Measurements from ENCODE around the gene DRD1.
"Not testable (repeated sequence)": the region's sequence is repeated elsewhere in the genome, so short reads cannot be mapped to it uniquely, and the experiment has no call there.

DRD1 gene

DNA sequence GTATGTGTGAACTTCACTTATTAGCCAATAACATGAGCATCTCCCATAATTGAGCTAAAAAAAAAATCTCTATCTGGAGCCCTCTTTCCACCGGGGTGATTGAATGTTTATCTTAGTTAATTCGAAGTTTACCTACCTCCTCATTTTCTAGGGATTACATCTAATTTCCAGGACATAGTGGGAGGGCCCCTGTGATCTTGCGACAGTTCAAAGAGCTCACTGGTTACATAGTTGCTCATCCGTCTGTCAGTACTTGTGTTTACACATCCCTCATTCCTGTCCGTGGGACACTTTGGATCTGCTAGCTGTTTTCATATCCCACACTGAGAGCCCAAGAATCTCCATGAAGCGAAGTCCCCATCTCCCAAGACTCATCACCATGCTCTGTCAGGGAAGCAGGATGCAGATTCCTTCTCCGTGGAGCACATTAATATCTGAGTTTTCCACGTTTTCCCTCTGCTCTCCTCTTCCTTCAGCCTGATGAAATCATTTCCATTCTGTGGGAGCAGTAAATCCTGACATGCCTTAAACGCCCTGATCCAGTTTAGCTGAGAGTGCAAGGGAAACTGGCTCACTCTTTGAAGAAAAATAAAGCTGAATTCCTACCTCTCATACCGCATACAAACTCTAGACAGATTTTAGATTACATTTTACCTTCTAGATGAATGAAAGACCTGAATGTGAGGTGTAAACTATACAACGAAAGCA is 24.2 kb upstream of the DRD1 start:
- DNase-seq (ENCODE audit: low read depth in 2 of 2), result no peak

DNA sequence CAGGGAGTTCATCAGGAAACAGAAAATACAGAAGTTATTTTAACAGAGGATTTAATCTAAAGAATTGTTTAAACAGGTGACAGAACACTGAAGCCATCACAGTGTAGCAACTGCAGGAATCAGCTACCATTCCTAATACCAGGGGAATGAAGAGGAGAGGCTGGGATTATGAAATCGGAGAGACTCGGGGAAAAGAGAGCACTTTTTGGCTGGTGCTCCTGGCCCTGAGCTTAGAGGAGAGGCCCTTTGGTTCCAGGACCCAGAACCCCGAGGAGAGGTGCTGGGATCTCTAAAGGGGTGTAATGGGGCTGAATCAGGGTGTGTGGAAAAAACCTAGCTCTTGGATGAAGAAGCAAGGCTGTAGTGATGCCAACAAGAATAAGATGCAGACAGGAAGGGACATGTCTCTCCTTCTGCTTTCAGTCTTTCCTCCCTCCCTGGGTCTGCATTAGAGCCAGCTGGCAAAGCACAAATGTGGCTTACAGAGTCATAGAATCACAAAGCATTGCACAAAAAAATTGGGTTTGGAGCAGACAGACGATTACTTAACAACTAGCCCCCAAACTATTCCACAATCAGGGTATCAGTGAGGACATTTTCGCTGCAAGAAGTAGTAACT is 22.8 kb upstream of the DRD1 start:
- no peak for DNase-seq (ENCODE audit: low read depth in 2 of 2)

DNA sequence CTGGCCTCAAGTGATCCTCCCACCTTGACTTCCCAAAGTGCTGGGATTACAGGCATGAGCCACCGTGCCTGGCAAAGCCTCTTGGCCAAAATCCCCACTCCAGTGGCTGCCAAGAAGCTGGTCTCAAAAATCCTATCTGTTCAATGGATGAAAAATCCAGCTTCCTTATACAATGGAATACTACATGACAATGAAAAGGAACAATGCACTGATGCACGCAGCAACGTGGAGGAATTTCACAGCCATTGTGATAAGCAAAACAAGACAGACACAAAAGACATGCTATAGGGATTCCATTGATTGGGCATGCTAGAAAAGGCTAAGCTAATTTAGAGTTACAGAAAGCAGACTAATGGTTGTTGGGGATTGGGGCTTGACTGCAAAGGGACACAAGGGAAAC is 21.3 kb upstream of the DRD1 start:
- DNase-seq (ENCODE audit: low read depth in 2 of 2), result no peak

DNA sequence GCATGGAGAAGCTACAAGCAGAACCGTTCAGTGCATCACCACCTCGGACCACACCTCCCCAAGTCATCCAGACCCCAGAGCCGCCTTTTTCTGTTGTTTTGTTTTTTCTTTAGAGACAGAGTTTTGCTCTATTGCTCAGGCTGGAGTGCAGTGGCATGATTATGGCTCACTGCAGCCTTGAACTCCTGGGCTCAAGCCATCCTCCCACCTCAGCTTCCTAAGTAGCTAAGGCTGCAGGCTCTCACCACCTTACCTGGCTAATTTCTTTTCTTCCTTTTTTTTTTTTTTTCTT is 20.9 kb upstream of the DRD1 start:
- DNase-seq (ENCODE audit: low read depth in 2 of 2), result no peak

DNA sequence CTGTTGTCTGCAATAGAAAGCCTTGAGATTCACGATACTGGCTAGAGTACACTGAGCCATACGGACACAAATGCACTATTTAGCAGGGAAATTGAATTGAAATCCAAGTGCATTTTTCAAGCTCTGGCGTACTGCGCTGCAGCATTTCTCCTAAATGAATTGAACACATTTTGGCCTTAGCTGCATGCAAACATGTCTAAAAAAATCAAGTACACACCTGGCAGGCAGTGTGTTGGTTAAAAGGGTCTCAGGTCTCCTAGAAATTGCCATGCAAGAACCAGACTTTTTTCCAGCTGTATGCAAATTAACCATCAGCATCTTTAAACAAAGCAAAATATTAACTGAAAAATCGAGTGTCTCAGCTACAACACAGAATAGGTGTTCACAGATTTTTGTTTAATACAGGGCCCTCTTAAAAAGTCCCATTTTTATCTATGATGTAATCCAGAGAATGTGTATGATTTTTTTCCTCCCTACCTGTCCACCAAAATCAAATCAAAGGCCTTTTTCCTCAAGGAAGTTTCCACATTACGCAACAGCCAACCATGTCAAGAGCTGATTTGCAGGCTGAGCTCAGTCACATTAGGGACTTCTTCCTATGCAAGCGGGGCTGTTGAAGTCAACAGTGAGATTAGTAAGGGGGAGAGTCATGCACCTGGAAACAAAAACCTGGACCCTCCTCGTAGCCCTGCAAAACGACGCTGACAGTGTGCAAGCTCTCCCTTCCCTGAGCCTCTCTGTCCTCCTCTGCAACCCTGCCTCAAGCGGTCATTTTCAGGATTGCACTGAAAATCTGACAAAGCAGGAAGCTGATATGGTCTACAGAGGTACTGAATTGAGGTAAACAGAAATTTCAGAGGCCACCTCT is 20.3 kb upstream of the DRD1 start:
- peak in 1 of 2 donors; percentile 55 for DNase-seq (ENCODE audit: low read depth in 2 of 2)

DNA sequence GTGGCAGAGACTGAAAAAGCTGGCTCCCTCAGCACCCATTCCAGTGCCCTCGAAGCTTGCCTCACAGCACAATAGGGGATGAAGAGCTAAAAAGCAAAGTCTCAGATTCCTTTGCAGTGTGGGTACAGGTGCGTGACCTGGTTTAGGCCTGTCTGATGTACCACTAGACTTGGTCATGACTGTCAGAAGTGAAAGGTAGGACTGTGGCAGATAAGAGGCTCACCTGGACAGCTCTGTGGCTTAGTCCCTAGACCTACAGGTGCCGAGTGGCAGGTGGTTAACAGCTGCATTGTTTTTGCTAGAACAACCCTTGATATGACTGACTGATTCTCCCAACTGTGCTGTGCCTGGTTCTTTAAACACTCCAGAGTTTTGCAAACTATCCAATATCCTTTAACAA is 19.7 kb upstream of the DRD1 start:
- no peak for DNase-seq (ENCODE audit: low read depth in 2 of 2)

DNA sequence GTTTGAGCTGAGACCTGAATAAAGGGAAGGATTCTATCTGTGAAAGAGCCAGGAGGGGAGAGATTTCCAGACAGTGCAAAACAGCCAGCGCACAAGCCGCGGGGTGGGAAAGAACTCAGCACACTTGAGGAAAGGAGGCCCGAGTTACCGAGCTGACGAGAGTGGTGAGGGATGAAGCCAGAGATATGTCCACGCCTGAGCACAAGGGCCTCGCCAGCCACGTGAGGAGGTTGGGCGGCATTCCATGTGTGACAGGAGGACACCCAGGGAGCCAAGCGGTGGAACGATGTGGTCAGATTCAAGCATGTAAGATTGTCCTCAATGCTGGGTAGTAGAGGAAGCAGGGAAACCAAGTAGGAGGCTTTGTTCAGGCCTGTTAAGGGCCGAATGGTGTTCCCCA is 17.4 kb upstream of the DRD1 start:
- no peak for DNase-seq (ENCODE audit: low read depth in 2 of 2)

DNA sequence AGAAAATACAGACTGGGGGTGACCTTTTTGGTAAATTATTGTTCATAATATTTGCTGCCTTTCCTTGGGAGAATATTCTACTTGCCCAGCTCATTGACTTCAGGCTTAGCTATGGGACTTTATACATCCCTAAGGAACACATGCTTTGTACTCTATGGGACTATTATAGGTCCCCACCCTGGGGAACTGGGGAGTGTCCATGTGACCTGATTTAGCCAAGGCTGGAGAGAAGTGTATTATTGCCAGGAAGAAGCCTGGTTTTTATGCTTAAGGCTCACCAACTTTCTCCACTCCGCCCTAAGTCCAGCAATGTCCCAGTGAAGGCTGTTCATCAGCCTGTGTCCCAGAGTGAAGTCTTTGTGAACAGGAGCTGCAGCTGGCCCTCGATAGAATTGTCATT is 16.6 kb upstream of the DRD1 start:
- no peak for DNase-seq (ENCODE audit: low read depth in 2 of 2)

DNA sequence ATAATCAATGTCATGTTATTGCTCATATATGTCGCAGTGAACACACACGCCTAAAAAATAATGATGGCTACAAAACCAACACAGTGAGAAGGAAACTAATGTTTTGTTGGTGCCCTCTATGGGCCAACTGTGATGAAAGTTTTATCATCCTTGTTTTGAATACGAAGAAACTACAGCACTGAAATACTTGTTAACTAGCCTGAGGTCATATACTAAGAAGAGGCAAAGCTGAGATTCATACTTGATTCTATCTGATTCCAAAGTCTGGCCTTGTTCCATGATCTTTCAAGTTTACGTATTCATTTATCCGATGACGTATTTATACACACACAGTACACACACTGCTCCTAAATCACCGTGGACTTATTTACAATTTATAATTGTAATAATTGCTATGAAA is 16.1 kb upstream of the DRD1 start:
- DNase-seq (ENCODE audit: low read depth in 2 of 2), result no peak

DNA sequence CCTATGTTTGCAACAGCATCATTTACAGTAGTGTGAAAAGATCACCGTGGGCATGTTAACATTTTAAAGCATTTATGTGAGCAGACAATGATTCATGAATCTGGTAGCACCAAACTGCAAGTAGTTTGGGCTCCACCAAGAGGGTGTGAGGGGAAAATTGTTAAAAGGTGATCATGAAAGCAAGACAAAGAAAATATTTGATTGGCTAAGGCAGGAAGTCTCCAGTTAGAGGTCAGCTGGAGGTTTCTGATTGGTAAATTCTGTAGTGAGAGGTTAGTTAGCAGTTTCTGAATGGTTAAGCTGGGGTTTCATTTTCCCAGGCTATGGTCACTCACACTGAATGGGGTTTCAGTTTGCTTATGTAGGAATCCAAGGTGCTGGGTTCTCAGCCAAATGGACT is 13.5 kb upstream of the DRD1 start:
- DNase-seq (ENCODE audit: low read depth in 2 of 2), result no peak

DNA sequence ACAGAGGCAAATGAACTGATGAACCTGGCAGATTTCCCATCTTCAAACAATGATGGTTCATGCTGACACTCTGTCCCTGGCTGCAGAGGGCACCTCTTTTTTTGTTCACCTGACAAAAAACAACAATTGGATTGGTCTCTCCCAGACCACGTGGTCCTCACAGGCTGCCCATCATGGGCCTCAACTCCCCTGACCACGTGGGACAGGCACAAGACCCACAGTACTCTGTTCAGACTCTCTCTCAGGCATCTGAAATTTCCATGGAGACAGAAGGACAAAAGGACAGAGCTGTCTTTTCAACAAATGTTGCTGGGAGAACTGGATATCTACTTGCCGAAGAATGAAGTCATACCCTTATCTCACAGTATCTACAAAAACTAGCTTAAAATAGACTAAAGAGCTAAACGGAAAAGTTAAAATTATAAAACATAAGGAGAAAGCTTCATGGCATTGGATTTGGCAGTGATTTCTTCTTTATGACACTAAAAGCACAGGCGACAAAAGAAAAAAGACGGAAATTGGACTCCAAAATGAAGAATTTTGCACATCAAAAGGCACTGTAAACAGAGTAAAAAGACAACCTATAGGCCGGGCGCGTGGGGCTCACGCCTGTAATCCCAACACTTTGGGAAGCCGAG is 12.2 kb upstream of the DRD1 start:
- no peak for DNase-seq (ENCODE audit: low read depth in 2 of 2)

DNA sequence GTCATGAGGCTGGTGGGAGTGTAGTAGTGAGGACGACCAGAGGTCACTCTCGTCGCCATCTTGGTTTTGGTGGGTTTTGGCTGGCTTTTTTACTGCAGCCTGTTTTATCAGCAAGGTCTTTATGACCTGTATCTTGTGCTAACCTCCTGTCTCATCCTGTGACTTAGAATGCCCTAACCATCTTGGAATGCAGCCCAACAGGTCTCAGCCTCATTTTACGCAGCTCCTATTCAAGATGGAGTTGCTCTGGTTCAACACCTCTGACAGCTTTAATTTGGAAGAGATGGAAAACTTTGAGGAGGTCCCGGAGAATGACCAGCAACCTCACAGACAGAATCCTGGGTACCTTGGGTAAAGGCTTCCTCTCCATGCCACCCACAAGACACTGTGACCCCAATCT is 10.4 kb upstream of the DRD1 start:
- DNase-seq (ENCODE audit: low read depth in 2 of 2), result not testable (repeated sequence)

DNA sequence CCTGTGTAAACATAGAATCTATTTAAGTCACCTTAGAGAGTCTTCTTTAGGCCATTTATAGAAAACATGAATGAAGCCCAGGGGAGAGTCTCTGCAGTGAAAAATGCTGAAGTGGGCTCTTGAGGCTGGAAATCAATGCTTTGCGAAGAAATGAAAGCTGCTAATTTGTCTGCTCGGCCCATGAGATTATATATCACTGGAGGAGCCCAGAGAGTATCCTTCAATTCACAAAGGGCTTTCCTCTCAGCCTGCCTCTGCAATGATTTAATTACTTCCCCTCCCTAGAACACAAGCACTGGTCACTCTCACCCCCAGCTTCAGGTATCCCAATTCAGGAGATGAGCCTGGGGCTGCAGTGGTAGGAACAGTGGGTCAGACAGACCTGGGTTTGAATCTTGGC is 8.2 kb upstream of the DRD1 start:
- DNase-seq (ENCODE audit: low read depth in 2 of 2), result no peak

DNA sequence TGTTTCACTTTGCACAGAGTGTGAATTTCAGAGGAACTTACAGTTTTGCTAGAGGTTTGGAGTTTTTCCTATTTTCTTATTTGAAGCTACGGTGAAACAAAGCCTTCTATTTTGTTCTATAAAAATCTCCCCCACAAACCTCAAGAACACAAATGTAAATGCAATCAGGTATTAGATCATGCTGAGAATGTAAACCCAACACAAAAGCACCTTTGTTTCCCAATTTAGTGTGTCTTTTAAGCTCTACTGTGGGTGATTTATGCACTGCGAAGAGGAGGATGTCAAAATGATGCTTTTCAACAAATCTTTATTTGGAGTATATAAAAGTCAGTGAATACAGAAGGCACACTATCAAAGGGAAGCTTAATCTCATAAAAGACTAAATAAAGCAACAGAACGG is 4.3 kb upstream of the DRD1 start:
- DNase-seq (ENCODE audit: low read depth in 2 of 2), result no peak

DNA sequence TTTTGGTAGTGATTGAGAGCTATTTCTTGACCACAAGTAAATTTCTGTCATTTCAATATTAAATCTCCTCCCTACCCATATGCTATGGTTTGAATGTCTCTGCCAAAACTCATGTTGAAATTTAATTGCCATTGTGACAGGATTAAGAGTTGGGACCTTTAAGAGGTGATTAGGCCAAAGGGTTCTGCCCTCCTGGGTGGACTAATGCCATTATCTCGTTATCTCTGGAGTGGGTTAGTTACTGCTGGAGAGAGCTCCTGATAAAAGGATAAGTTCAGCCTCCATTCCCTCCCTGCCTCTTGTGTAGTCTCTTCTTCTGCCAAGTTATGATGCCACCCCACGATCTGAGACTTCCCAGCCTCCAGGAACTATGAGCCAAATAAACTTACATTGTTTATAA is 3.6 kb upstream of the DRD1 start:
- no peak for DNase-seq (ENCODE audit: low read depth in 2 of 2)

DNA sequence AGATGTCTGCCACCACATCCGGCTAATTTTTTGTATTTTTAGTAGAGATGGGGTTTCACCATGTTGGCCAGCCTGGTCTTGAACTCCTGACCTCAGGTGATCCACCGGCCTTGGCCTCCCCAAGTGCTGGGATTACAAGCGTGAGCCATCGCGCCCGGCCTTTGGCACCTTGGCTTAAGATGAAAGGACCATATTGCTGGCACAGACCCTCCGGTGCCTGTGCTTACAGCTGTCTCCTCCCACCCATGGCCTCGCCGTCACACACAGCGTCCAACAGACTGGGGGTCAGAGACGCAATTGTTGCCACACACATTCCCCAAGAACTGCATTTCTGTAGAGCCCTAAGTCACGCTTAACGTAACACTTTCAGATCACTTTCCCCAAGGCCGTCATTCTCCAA is 2.4 kb upstream of the DRD1 start:
- not testable (repeated sequence) for DNase-seq (ENCODE audit: low read depth in 2 of 2)

DNA sequence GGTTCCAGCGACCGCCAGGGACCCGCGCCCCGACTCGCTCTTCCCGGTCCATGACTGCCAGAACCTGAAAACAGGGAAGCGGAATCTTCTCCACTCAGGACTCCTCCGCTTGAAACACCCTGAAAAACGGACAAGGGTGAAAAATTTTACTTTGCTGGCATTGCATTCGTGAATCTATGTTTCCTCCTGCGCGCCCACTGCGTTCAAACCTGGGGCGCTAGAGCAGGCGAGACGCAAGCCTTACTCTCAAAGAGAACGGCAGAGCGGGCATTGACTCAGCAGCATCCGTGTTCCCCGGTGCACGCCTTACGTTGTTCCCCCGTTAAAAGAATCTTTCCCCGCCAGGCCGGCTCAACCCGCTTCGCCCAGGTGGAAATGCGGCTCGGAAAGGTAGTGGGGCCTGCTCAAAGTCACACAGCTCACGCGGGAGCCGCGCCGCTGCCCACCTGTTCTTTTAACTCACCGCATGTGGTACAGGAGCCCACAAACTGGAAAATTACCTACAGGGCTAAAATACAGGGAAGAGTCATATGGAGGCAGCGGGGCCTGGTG is 999 bp upstream of the DRD1 start:
- no peak for DNase-seq (ENCODE audit: low read depth in 2 of 2)

DNA sequence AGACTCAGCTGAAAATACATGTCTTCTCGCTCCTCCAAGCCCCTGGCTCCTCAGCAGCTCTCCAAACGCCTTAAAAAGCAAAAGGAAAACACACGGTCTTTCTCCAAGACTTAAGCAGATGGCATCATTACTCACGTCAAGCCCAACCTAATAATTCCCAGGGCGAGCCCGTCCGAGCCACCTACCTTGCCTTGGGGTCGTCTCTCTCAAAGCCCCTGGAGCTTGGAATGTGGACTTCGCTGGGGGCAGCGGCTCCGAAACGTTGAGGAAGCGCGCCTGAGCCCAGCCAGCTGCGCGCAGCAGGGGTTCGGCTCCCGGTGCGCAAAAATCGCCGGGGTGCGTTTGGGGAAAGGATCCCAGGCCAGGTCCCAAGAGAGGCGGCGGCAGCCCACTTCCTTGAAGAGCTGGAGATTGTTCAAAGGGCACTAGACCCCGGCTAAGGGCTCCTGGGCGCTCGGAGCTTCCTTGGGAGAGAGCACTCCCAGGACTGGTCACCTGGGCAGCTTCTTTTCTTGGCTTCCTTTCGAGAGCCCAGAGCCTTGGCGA is 395 bp downstream of the DRD1 start:
- no peak for DNase-seq (ENCODE audit: low read depth in 2 of 2)

DNA sequence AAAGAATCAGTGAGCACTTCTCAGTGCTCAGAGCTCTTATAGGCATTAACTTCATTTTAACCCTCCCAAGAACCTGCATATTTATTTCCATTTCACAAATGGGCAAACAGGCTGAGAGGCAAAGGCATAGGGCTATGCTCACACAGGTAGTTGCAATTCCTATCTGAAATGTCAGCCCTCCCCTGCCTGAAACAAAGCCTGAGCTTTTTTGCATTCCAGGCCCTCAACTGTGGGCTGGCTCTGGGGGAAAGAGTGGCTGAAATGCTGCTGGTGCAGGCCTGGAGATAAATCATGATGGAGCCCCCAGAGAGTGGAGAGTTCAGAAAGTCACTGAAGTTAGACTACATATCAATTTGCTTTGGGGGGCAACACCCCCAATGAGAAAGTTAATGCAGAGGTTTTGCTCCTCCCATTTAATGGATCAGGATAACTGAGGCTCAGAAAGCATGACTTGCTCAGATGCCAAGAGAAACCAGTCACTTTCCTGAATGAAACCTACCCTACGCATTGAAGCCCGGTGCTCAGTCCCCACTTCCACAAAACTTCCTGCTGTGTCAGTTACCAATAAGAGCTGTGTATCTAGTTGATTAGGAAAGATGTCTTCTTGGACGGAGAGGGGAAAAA is 5.6 kb downstream of the DRD1 start:
- DNase-seq (ENCODE audit: low read depth in 2 of 2), result no peak

DNA sequence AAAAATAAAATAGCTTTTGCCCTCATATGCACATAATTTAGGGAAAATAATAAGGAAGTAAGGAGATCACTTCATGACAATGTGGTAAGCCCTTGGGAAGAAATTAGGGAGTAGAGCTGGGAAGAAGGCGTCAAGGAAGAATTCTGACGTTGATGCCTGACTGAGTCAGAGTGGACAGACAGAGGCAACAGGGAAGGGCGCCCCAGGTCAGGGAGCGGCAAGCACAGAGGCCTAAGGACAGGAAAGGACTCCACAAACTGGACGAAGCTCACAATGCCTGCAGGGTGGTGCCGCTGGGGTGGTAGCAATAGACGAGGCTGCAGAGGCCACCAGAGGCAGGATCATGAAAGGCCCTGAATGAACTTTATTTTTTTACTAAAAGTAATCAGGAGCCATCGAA is 7.6 kb downstream of the DRD1 start:
- DNase-seq (ENCODE audit: low read depth in 2 of 2), result no peak

DNA sequence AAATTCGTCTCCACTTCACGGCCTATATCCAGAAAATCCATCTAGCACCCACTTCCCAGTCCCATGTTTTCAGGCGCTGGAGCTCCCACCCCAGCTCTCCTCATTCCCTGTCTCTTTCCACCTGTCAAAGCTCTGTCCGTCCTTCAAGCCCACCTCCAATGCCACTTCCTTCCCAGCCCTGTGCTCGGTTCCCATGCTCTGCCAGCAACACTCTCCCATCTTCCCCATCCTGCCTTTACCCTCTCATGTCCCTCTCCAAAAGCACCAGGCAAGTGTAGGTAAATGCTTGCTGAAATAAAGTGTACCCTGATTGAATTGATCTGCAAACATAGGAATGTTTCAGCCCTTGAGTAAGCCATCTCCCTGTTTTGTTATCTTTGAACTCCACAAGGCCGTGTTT is 9.2 kb downstream of the DRD1 start:
- no peak for DNase-seq (ENCODE audit: low read depth in 2 of 2)

DNA sequence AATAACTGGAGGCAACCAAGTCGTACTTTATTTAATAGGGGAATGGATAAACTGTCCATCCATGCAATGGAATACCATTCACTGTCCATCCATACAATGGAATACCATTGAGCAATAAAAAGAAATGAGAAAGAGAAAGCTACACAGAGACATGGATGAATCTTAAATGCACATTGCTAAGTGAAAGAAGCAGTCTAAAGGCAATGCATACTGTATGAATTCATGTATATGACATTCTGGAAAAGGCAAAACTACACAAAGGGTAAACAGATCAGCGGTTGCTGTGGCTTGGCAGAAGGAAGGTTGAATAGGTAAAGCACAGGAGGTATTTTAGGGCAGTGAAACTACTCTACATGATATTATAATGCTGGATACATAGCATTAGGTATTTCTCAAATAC is 16.2 kb downstream of the DRD1 start:
- DNase-seq (ENCODE audit: low read depth in 2 of 2), result no peak
